Measurements from ENCODE around the gene KRTAP4-2.

Gene KRTAP4-2

GRCh38 chr17:41178843-41179616, 1.0 kb upstream of the KRTAP4-2 start:
- in situ Hi-C loops (cut with HindIII; ENCODE audit: low sequenced_read_pairs): no loop called here
- TF ChIP-seq, protein P1, sequence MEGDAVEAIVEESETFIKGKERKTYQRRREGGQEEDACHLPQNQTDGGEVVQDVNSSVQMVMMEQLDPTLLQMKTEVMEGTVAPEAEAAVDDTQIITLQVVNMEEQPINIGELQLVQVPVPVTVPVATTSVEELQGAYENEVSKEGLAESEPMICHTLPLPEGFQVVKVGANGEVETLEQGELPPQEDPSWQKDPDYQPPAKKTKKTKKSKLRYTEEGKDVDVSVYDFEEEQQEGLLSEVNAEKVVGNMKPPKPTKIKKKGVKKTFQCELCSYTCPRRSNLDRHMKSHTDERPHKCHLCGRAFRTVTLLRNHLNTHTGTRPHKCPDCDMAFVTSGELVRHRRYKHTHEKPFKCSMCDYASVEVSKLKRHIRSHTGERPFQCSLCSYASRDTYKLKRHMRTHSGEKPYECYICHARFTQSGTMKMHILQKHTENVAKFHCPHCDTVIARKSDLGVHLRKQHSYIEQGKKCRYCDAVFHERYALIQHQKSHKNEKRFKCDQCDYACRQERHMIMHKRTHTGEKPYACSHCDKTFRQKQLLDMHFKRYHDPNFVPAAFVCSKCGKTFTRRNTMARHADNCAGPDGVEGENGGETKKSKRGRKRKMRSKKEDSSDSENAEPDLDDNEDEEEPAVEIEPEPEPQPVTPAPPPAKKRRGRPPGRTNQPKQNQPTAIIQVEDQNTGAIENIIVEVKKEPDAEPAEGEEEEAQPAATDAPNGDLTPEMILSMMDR (IDR thresholded peaks at IDR 0.05; ENCODE audit: low read depth, low read length, missing control alignments): no peak
- no peak overlapping the region for H3K4me3 ChIP-seq (ENCODE audit: low read depth, low read length)
- DNase-seq (ENCODE audit: low read depth): no peak

DNA sequence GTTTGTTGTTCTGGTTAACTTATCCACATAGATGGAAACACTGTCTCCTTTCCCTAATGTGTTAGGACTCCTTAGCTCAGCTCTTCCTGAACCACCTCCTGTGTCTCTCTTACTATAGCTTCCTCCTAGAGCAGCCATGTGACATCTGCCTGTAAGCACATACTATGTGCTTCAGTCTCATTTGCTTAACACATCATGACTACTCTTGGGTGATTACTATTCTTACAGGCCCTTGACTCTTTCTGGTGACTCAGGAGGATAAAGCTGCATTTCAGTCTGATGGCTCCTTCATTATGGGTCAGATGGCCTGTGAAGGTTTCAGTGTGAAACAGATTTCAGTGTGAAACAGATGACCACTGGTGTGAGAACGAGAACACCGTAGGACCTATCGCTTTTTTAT, 320 bp upstream of the KRTAP4-2 start:
- DNase-seq (ENCODE audit: low read depth): no peak
- in situ Hi-C loops (cut with HindIII; ENCODE audit: low sequenced_read_pairs): no loop called here
- no peak overlapping the region for H3K4me3 ChIP-seq (ENCODE audit: low read depth, low read length)
- TF ChIP-seq, protein P1 (IDR thresholded peaks at IDR 0.05; ENCODE audit: low read depth, low read length, missing control alignments): no peak

DNA sequence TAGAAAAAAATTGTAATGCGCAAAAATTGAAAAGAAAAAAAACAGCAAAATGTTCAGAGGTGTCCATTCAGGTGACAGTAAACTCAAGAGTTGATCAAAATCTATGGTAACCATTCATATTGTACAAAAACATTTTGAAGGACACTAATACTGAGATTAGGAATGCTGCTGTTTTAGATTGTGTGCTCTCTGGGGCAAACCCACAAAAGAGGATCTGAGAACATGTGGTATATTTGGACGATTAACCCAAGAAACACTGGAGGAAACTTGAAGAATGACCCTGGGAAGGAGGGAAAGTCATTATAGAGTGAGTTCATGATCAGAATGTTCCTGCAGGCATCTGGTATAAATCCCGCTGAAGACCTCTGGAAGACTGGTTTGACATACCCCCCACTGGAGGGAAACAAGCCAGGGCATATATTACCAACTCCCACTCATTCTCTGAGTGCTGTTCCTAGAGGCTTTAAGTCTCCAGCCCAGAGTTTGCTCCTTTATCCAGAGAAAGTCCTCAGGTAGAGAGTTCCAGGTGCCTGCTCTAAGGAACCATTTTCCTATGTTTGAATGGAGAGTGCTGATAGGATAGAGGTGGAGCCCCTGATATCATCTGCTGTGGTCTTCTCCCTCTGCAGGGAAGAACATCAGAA, 1.2 kb downstream of the KRTAP4-2 start:
- in situ Hi-C loops (cut with HindIII; ENCODE audit: low sequenced_read_pairs): no loop called here
- TF ChIP-seq, protein P1 (IDR thresholded peaks at IDR 0.05; ENCODE audit: low read depth, low read length, missing control alignments): no peak
- DNase-seq (ENCODE audit: low read depth): no peak
- no peak overlapping the region for H3K4me3 ChIP-seq (ENCODE audit: low read depth, low read length)

DNA sequence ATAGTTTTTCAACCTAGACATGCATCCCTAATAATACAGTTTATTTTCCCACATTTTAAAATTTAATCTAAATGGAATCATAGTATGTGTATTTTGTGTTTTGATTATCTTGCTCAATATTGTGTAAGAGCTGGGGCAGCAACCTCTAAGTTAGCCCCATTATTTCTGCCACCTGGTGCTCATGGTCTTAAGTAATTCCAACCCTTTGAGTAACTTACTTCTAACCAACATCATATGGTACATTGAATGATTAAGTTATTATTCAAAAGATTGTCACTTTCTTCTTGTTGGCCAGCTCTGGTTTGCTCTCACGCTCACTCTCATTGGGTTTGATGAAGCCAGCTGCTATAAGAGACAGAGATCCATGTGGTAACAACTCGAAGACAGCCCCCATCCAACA, 6.1 kb downstream of the KRTAP4-2 start:
- in situ Hi-C loops (cut with HindIII; ENCODE audit: low sequenced_read_pairs): no loop called here
- no peak for DNase-seq (ENCODE audit: low read depth)
- no peak overlapping the region for H3K4me3 ChIP-seq (ENCODE audit: low read depth, low read length)
- TF ChIP-seq, protein P1 (IDR thresholded peaks at IDR 0.05; ENCODE audit: low read depth, low read length, missing control alignments): no peak

- DNase-seq (ENCODE audit: low read depth): no peak
- TF ChIP-seq, protein P1 (IDR thresholded peaks at IDR 0.05; ENCODE audit: low read depth, low read length, missing control alignments): no peak
- in situ Hi-C loops (cut with HindIII; ENCODE audit: low sequenced_read_pairs): no loop called here
- H3K4me3 ChIP-seq (ENCODE audit: low read depth, low read length): no peak within 1 kb of the TSS
Observed at GRCh38 chr17:41168121-41168520, 9.9 kb downstream of the KRTAP4-2 start, which contains the start of gene KRTAP4-3. Gene KRTAP4-3, minus strand, starts transcription at chr17:41168221. Its CDS starts 49 bp downstream, at chr17:41168172.

DNA sequence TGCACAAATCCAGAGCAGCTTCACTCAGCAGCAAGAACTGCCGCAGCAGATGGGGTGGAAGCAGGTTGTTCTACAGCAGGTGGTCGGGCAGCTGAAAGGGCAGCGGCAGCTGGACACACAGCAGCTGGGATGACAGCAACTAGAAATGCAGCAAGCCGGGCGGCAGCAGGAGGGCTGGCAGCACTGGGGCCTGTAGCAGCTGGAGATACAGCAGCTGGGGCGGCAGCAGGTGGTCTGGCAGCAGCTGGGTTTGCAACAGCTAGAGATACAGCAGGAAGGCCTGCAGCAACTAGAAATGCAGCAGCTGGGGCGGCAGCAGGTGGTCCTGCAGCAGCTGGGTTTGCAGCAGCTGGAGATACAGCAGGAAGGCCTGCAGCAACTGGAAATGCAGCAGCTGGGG, 10.5 kb downstream of the KRTAP4-2 start:
- no peak for DNase-seq (ENCODE audit: low read depth)

More for the DNA sequence above, 10.5 kb downstream of the KRTAP4-2 start:
- in situ Hi-C loops (cut with HindIII; ENCODE audit: low sequenced_read_pairs): no loop called here
- TF ChIP-seq, protein P1 (IDR thresholded peaks at IDR 0.05; ENCODE audit: low read depth, low read length, missing control alignments): no peak
- H3K4me3 ChIP-seq (ENCODE audit: low read depth, low read length): no peak overlapping the region

Data from astrocyte of the cerebellum (primary cell).